ENCODE data around the gene RASAL2. TPM values are rescaled to one million over a fixed set of nuclear protein-coding genes. Genes with fewer than 3 reads are reported as not detected.

RASAL2 gene
- total and polyA plus RNA-seq, 2 of the 13 experiments (the other 11 are each of a cell fraction or from before 2014, with no cell fraction given): 5.4 to 5.9 TPM

DNA sequence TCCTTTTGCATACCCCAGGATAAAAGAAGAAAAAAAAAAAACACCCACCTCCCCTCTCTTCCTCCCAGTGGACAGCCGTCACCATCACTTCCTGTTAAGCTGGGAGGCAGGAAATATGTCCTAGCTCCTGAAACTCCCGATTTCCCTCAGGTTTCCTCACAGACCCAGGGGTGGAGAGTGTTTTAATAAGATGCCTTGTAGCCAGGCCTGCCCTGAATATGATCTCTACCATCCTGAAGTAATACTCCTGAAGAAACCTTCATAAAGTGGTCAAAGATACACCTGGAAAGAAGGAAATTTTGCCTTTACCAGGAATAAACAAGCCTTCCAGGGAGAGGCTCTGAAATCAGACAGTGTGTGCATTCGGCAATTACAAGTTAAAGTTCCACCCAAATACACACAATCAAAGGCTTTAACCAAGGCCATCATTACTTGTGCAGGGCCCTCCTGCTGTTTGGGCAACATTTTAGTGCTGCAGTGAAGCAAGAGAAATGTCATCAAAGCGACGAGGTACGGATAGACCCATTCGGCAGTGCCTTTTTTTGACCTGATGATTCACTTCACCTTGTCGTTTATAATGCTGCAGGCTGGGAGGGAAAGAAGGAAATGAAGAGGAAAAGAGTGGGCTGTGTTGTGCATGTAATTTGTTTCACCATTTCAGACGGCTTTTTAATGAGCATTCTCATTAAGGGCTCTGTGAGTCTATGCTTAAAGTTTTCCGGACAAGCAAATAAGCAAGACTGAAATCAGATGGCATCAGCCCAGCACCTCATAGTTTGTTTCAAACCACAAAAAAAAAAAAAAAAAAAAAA, 41.0 kb upstream of the RASAL2 start (continued):
- TF ChIP-seq, protein P1, sequence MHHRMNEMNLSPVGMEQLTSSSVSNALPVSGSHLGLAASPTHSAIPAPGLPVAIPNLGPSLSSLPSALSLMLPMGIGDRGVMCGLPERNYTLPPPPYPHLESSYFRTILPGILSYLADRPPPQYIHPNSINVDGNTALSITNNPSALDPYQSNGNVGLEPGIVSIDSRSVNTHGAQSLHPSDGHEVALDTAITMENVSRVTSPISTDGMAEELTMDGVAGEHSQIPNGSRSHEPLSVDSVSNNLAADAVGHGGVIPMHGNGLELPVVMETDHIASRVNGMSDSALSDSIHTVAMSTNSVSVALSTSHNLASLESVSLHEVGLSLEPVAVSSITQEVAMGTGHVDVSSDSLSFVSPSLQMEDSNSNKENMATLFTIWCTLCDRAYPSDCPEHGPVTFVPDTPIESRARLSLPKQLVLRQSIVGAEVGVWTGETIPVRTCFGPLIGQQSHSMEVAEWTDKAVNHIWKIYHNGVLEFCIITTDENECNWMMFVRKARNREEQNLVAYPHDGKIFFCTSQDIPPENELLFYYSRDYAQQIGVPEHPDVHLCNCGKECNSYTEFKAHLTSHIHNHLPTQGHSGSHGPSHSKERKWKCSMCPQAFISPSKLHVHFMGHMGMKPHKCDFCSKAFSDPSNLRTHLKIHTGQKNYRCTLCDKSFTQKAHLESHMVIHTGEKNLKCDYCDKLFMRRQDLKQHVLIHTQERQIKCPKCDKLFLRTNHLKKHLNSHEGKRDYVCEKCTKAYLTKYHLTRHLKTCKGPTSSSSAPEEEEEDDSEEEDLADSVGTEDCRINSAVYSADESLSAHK (CRISPR knock-in tag; IDR thresholded peaks at IDR 0.05; ENCODE audit: borderline replicate concordance): no peak
- TF ChIP-seq HNF4G (IDR thresholded peaks at IDR 0.05; ENCODE audit: borderline replicate concordance, low read depth, low read length): no peak; the same call in 1 of the 2 replicates
- no peak for TF ChIP-seq HNF4G (CRISPR knock-in tag; IDR thresholded peaks at IDR 0.05; ENCODE audit: borderline replicate concordance, low read depth)
- TF ChIP-seq, protein P2, sequence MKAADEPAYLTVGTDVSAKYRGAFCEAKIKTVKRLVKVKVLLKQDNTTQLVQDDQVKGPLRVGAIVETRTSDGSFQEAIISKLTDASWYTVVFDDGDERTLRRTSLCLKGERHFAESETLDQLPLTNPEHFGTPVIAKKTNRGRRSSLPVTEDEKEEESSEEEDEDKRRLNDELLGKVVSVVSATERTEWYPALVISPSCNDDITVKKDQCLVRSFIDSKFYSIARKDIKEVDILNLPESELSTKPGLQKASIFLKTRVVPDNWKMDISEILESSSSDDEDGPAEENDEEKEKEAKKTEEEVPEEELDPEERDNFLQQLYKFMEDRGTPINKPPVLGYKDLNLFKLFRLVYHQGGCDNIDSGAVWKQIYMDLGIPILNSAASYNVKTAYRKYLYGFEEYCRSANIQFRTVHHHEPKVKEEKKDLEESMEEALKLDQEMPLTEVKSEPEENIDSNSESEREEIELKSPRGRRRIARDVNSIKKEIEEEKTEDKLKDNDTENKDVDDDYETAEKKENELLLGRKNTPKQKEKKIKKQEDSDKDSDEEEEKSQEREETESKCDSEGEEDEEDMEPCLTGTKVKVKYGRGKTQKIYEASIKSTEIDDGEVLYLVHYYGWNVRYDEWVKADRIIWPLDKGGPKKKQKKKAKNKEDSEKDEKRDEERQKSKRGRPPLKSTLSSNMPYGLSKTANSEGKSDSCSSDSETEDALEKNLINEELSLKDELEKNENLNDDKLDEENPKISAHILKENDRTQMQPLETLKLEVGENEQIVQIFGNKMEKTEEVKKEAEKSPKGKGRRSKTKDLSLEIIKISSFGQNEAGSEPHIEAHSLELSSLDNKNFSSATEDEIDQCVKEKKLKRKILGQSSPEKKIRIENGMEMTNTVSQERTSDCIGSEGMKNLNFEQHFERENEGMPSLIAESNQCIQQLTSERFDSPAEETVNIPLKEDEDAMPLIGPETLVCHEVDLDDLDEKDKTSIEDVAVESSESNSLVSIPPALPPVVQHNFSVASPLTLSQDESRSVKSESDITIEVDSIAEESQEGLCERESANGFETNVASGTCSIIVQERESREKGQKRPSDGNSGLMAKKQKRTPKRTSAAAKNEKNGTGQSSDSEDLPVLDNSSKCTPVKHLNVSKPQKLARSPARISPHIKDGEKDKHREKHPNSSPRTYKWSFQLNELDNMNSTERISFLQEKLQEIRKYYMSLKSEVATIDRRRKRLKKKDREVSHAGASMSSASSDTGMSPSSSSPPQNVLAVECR (CRISPR knock-in tag; IDR thresholded peaks at IDR 0.05; ENCODE audit: borderline replicate concordance): peak; percentile 32; the same call in 1 of the 2 replicates
- peak; percentile 45; the same call in 1 of the 2 replicates for TF ChIP-seq DMAP1 (CRISPR knock-in tag; IDR thresholded peaks at IDR 0.05)
- no peak for TF ChIP-seq MED8 (CRISPR knock-in tag; IDR thresholded peaks at IDR 0.05; ENCODE audit: insufficient replicate concordance)
- TF ChIP-seq, protein P3, sequence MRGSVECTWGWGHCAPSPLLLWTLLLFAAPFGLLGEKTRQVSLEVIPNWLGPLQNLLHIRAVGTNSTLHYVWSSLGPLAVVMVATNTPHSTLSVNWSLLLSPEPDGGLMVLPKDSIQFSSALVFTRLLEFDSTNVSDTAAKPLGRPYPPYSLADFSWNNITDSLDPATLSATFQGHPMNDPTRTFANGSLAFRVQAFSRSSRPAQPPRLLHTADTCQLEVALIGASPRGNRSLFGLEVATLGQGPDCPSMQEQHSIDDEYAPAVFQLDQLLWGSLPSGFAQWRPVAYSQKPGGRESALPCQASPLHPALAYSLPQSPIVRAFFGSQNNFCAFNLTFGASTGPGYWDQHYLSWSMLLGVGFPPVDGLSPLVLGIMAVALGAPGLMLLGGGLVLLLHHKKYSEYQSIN (CRISPR knock-in tag; IDR thresholded peaks at IDR 0.05; ENCODE audit: borderline replicate concordance): no peak
- TF ChIP-seq MAFK (conservative IDR thresholded peaks at IDR 0.05 in 1 of 2, IDR thresholded peaks at IDR 0.05 in 1 of 2; ENCODE audit: low read length in 2 of 2): no peak
- no peak for TF ChIP-seq ZIK1 (CRISPR knock-in tag; IDR thresholded peaks at IDR 0.05; ENCODE audit: borderline replicate concordance, low read depth)
- TF ChIP-seq ZNF816 (CRISPR knock-in tag; IDR thresholded peaks at IDR 0.05; ENCODE audit: borderline replicate concordance): no peak
- TF ChIP-seq, protein P4, sequence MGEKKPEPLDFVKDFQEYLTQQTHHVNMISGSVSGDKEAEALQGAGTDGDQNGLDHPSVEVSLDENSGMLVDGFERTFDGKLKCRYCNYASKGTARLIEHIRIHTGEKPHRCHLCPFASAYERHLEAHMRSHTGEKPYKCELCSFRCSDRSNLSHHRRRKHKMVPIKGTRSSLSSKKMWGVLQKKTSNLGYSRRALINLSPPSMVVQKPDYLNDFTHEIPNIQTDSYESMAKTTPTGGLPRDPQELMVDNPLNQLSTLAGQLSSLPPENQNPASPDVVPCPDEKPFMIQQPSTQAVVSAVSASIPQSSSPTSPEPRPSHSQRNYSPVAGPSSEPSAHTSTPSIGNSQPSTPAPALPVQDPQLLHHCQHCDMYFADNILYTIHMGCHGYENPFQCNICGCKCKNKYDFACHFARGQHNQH (CRISPR knock-in tag; IDR thresholded peaks at IDR 0.05): peak; percentile 77; the same call in 1 of the 2 replicates

All from HepG2 (cell line).